Eye (tissue), 1 donor: ENCODE data around the gene BSND.
A peak's percentile ranks its signal among the peaks of the same experiment; 100 is the strongest.

Experiments
- DNase-seq: peaks from one replicate; pipeline ENCODE4 v3.0.0-alpha.2; 2015

Gene BSND

DNA sequence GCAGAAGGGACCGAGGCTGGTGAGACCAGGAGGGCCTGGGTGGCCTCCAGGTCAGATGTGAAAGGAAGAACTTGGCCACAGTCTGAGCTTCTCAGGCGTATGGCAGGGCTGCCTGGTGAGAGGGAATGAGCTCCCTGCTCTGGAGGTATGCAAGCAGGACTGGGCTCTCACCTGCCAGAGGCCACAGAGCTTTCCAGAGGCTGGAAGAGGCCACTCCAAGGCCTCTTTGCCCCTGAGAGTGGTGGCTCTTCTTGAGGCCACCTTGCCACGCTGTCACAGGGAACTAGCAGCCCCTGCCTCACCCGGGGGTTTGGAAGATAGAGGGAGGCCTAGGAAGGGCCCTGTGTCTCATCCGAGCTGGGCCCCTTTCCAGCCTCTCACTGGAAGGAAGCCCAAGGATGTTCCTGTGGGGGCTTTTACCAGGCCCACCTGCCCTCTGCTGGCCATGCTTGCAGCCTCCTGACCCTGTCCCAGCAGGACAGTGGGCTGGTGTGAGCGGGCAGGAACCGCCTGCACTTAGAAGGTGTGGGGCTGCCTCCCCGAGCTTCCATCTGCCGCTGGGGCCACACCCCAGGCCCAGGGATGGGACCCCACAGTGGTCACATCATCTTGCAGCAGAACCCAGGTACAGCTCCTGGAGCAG, 50.7 kb downstream of the BSND start:
- no peak for DNase-seq

DNA sequence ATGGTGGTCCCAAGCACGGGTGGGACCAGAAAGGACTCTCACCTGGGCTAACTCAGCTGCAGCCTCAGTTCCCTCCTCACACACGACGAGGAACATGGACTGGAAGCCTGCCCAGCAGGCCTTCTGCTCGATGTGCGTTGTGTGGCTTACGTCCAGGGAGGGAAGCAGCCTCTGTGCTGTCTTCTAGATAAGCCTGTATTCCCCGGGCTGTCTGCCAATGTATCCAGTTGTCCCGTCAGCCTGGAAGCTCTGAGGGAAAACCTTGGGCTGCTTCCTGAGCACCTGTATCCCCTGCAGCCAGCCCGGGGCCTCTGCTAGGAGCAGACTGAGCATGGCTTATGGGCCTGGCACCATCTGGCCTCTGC, 51.2 kb downstream of the BSND start:
- no peak for DNase-seq

DNA sequence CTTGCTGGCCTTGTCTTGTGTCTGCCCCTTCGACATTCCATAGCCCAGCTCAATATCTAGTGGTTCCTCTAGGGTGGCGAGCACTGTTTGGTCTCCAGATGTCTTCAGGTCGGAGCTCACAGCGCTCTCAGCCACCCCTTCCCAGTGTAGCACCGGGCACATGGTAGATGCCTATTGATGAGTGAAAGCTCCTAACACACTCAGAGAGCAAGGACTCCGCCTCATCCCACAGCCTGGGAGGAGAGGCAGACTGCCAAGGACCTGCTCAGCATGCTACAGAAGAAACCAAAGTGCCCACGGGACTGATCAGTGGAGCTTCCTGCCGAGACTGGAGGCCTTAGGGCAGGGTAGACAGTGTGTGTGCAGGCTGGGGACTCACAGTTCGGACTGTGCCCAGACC, 51.5 kb downstream of the BSND start:
- peak; percentile 25 for DNase-seq

- DNase-seq, result no peak
Measured at GRCh38 chr1:55051169-55051568, 52.4 kb downstream of the BSND start.

GRCh38 chr1:55051621-55052020, 52.9 kb downstream of the BSND start:
- no peak for DNase-seq

DNA sequence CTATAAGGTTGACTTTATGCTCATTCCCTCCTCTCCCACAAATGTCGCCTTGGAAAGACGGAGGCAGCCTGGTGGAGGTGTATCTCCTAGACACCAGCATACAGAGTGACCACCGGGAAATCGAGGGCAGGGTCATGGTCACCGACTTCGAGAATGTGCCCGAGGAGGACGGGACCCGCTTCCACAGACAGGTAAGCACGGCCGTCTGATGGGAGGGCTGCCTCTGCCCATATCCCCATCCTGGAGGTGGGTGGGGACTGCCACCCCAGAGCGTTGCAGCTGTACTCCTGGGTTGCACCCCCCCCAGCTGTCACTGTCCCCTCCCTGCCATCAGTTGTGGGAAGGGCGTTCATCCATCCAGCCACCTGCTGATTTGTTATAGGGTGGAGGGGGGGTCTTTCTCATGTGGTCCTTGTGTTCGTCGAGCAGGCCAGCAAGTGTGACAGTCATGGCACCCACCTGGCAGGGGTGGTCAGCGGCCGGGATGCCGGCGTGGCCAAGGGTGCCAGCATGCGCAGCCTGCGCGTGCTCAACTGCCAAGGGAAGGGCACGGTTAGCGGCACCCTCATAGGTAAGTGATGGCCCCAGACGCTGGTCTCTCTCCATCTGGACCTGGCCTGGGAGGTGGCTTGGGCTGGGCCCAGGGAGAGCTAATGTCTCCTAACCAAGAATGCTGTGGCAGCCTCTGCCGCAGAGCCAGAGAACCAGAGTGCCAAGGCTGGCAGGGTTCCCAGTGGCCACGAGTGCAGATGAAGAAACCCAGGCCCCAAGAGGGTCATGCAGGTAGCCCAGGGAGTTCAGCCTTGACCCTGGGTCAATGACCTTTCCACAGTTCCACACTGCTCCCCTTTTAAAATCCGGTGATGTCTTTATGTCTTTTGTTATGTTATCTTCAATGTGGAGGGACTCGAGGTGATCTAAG, 53.7 kb downstream of the BSND start:
- no peak for DNase-seq

DNA sequence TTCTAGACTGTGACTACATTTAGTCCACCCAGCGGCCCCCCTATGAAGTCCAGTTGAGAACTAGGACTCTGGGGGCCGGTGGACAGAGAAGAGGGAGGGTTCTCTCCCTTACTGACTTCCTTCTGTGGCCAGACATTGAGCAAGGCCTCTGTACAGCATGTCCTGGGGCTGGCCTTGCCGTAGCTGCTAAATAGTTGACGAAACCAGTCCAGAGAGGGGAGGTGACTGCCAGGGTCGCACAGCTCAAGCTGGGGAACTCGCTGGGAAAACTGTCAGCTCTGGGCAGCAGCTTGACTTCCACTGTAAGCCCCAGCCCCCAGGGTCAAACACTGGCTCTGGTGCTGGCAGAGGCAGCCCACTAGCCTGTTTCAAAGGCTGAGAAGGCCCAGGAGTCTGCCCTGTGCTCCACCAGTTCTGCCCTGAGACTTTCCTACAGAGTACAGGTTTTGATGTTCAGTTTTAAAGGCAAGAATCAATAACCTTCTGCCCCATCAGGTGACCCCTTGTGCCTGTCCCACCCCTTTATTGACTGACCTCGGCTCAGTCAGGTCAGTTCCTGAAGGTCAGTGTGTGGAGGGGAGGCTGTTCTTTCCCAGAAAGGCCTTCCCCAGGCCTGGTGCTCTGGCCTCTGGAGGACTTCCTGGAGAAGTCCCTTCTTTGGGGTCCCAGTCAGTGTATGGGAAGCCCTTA, 54.7 kb downstream of the BSND start:
- DNase-seq, result no peak

DNA sequence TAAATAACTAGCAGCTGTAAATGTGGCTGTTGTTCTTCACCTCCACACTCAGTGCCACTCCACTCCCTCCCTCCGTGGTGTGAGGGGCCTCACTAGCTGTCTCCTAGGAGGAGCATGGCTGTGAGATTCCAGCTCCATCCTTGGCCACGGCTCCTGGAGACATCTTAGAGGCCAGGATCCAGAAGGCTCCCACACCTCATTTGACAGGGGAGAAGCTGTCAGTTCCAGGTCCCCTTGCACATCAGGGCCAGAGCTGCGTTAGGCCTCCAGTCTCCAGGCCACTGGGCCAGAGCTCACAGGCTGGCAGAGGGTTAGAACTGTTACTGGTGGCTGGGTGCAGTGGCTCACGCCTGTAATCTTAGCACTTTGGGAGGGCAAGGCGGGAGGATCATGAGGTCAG, 55.7 kb downstream of the BSND start:
- DNase-seq, result no peak

DNA sequence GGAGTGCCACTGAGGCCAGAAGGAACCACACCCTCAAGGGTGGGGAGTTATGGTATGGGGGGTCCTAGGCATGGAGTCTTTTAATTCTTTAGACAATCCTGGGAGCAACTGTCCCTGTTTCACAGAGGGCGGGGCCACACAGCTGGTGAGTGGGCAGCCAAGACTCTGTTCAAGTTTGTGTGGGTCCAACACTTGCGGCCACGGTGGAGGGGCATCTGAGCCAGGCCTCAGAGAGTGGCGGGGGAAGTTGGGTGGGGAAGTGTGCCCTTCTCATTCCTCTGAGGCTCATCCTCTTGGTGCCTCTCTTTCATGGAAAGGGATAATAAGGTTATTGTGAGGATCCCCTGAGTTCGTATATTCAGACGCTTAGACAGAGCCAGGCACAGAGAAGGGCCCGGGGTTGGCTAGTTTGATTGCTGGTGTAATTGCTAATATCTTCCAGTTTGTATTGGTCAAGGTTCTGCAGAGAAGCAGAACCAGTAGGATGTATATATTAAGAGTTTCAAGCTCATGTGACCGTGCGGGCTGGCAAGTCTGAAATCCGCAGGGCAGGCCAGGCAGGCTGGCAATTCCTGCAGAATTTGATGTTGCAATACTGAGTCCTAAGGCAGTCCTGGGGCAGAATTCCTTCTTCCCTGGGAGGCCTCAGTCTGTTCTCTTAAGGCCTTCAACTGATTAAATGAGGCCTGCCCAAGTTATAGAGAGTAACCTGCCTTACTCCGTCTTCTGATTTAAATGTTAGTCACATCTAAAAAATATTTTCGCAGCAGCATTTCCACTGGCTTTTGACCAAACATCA, 56.5 kb downstream of the BSND start:
- DNase-seq, result no peak

- no peak for DNase-seq
Measured at GRCh38 chr1:55055951-55056631, 57.4 kb downstream of the BSND start.

- DNase-seq, result no peak
Measured at GRCh38 chr1:55056632-55056992, 57.9 kb downstream of the BSND start.

DNA sequence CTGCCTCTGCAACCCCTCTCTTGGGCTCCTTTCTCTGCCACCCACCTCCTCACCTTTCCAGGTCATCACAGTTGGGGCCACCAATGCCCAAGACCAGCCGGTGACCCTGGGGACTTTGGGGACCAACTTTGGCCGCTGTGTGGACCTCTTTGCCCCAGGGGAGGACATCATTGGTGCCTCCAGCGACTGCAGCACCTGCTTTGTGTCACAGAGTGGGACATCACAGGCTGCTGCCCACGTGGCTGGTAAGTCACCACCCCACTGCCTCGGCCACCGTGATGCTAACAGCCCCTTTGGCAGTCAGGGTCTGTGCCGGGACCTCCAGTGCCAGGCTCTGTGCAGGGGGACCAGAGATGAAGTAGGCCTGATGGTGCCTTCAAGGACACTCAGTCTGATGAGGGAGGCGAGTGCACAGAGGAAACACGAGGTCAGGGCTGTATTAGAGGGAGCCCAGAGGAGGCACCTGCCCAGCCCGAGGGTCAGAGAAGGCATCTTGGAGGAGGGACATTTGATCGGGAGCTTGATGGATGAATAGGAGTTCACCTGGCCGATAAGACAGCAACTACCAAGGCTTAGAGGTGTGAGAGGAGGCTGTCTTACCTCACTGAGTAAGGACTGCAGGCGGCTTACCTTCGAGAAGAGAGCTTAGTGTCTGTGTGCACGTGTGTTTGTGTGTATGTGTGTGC, 58.7 kb downstream of the BSND start:
- DNase-seq, result no peak

GRCh38 chr1:55057956-55058298, 59.2 kb downstream of the BSND start:
- no peak for DNase-seq

- DNase-seq, result no peak
Measured at GRCh38 chr1:55059302-55060132, 60.8 kb downstream of the BSND start.

- no peak for DNase-seq
Measured at GRCh38 chr1:55060133-55060999, 61.6 kb downstream of the BSND start.

GRCh38 chr1:55061000-55061705, 62.4 kb downstream of the BSND start:
- DNase-seq, result no peak
